Measurements from ENCODE around the gene C1orf21.

The C1orf21 gene

DNA sequence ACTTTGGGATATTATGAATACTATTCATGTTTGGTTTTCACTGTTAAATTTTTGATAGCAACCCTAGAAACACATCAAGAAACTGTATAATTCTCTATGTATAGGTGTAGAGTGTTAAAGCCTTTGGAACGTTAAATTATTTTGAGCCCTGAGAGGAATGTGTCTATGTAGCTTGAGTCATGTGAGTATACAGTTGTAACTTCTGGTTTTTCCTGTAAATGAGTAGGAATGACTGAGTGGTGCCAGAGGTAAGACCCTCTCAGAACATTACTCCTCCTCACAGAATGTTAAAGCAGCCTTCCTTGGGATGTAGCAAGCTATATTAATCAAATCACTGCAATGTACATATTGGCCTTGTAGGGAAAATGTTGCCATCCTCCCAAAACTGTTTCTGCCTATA lies 69.0 kb downstream of the C1orf21 start:
- DNase-seq: no peak

DNA sequence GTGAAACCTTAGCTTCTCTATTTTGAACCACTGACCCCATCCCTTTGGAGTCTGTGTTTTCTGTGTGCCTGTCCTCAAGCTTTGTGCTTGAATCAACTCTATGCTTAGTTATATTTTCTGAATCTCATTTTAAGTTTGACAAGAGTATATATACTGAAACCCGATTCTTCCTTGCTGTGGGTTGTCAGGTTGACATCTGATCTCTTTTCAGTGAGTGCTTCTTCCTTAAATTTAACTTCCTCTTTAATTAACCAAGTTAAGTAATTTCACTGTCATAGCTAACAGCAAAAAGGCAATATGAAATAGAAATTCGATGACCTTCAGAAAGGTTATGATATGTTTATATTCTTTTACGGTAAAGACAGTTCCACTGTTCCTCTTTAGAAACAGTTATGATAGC lies 69.4 kb downstream of the C1orf21 start:
- no peak for DNase-seq

GRCh38 chr1:184457500-184457899 lies 70.7 kb downstream of the C1orf21 start:
- no peak for DNase-seq

GRCh38 chr1:184461321-184461720 lies 74.5 kb downstream of the C1orf21 start:
- DNase-seq: no peak

DNA sequence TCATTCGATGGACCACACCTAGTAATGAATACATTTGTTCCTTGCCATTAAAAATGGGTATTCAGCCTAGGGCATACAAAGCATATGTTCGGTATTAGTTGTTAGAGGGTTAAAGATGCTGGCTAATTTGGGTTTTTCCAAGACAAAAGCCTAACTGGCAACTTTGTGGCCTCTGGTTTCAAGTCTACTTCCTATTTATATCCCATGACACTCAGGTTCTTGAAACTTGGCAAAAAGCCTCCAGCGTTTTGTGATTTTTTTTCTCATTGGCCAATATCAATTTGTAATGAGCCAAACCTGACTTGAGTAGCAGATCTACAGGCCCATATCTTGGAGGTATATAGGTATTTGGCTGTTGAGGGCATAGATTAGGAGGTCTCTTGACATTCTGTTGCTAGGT lies 75.3 kb downstream of the C1orf21 start:
- no peak for DNase-seq

- DNase-seq: no peak
Observed at GRCh38 chr1:184462990-184463389, 76.2 kb downstream of the C1orf21 start.

- no peak for DNase-seq
Observed at GRCh38 chr1:184463680-184464079, 76.9 kb downstream of the C1orf21 start.

DNA sequence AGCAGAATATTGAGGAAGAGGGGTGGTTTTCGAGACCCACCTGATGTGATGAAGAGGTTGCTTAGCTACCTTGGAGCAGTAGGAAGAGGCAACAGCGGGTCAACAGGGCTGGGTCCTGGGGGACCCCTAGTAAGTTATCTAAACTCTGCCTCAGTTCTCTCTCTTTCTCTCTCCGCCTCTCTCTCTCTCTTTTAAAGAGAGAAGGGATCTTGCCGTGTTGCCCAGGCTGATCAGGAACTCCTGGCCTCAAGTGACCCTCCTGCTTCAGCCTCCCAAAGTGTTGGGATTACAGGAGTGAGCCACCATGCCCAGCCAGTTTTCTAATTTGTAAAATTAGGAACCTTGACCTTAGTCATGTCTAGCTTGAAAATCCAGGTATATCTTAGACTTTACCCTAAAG lies 77.9 kb downstream of the C1orf21 start:
- DNase-seq: no peak

DNA sequence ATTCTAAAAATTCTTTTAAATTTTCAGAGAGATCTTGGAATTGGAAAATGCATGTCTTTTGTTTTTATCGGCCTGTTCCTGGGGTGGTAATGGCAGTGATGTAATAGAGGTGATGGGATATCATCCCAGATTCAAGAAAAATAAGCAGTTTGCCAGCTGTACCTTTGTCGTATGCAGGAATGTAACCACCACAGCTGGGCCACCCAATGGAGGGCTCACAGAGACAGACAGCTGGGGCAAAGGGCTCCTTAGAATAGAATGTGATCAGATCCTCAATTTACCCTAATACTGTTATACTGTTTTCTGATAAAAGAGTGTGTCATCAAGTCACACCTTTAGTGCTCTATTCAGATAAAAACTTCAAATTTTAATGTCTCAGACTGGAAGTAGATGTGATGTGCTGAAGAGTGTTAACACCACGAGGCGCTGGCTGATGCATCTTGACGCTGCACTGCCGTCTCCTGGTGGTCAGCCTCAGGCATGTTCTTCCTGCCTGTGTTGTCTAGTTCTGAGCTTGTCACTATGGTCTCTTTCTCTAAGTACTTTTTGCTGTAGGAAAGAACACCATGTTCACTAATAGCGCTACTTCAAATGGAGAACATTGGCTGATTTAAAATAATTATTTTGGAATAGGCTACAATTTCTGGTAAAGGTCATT lies 78.8 kb downstream of the C1orf21 start:
- no peak for DNase-seq

GRCh38 chr1:184467295-184467694 lies 80.5 kb downstream of the C1orf21 start:
- no peak for DNase-seq

GRCh38 chr1:184469396-184469795 lies 82.6 kb downstream of the C1orf21 start:
- no peak for DNase-seq

DNA sequence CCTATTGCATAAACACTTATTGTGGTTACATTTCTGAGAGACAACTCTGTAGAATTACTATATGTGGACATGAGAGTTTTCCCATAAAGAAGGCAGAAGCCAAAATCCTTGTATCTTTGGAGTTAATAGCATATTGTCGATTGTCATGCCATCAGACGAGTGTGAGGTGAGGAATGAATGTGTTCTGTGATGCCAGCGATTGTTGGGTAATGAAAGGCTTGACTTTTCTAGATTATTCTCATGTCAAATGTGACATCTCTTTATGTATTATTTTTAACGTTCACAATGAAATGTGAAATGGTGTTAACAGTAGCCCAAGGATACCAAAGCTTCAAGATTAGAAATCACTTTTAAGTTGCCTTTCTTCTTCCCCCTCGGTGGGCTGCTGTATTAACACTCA lies 84.9 kb downstream of the C1orf21 start:
- no peak for DNase-seq

GRCh38 chr1:184472136-184472535 lies 85.3 kb downstream of the C1orf21 start:
- DNase-seq: no peak

DNA sequence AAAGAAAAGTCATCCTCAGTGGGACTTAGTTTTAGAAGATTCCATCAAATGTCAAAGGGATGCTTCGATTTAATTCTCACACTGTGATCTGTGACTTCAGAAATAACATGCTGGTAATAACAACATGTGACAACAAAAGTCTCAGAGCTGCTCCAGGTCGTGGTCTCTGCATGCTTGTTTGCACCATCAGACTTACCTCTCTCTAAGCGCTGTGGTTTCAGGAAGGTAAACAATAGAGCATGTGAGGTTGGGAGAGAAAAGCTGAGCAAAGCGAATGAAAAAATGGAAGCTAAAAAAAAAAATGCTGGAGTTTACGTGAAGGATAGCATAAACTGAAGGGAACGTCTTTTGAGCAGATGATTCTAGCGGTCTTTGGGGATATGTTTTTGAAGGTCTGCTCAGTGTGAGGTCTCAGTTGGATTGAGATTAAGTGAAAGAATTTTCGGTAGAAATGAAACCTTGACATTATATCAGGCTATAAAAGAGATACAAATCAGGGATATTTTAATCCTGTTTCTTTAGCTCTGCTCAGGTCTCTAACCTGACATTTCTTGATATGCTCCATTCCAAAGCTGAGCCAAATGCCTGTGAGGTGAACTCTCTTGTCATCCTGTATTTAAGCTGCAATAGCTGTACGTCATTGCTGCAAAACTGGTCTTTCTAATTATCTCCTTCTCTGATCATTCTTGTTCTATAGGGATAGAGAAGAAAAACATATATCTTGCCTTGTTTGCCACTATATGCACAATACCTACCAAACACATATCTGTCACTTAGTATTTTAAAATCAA lies 86.5 kb downstream of the C1orf21 start:
- DNase-seq: no peak

DNA sequence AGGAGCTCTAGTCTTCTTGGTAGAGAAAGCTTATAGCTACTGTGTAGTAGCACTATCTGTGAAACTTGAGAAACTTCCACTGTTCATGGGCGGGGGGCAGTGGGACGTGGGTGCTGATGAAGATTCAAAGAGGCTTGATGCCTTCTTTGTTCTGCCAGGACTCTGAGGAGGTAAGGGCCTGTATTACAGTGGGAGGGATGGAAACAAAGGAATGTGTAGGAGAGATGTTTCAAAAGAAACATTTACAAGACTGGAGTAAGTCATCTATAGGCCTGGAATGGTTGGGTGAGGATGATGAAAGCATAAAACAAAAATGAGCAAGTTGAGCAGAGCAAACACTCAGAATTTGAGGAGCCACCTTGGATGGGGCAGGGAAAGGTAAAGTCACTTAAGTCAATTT lies 89.4 kb downstream of the C1orf21 start:
- DNase-seq: no peak

DNA sequence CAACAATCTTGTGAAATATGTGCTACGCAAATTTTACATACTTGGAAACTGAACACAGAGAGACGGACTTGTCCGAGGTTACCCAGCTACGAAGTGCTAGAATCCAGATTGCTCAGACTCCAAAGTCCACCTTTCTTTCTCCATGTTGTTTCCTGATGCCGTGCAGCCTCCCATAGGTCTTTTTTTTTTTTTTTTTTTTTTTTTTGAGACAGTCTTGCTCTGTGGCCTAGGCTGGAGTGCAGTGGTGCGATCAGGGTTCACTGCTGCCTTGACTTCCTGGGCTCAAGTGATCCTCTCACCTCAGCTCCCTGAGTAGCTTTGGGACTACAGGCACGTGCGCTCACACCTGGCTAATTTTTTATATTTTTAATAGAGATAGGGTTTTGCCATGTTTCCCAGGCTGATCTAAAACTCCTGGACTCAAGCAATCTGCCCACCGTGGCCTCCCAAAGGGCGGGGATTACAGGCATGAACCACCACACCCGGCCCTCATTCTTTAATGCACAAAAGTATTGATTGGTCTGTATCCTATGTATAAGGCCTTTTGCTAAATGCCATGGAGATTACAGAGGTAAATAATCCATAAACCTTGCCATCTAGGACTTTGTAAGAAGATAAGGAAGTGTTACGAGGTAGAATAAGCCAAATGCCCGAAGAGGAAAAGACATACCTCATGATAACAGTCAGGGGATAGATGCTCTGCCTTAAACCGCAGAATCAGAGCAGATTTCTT lies 92.8 kb downstream of the C1orf21 start:
- DNase-seq: no peak

- no peak for DNase-seq
Observed at GRCh38 chr1:184480736-184481135, 93.9 kb downstream of the C1orf21 start.

- no peak for DNase-seq
Observed at GRCh38 chr1:184482136-184482535, 95.3 kb downstream of the C1orf21 start.

- no peak for DNase-seq
Observed at GRCh38 chr1:184483101-184483683, 96.4 kb downstream of the C1orf21 start.

- no peak for DNase-seq
Observed at GRCh38 chr1:184485751-184486723, 99.2 kb downstream of the C1orf21 start.

- DNase-seq: no peak
Observed at GRCh38 chr1:184486761-184487445, 100.1 kb downstream of the C1orf21 start.
